Lung (tissue), 12 donors: ENCODE results near the gene GPR142. TPM values are rescaled to one million over a fixed set of nuclear protein-coding genes. Genes with fewer than 3 reads are reported as not detected.

Experiments used
- ATAC-seq: fragments of 200-7000 bp; cut with Tn5 transposase; one replicate; pipeline ENCODE4 v1.9.1; 2020; ENCODE audit warnings: moderate number of reproducible peaks; ENCODE audit not compliant: insufficient read depth, low FRiP score
- DNase-seq, 3 donors: peaks; one replicate each; pipeline ENCODE4 v3.0.0-alpha.2; 2013 to 2017
- H3K27ac ChIP-seq, 2 donors: one replicate each; pipeline ENCODE4 v1.5.1; 2013; ENCODE audit warnings: mild to moderate bottlenecking in 2 of 2, moderate library complexity in 2 of 2, control low read depth in 1 of 2, inconsistent platforms in 1 of 2, low read depth in 1 of 2, low read length in 1 of 2
- H3K27me3 ChIP-seq, 3 donors: one replicate each; pipeline ENCODE4 v1.5.1; 2013; ENCODE audit warnings: low read length in 2 of 3; ENCODE audit not compliant: control insufficient read depth in 3 of 3, insufficient read depth in 3 of 3
- H3K36me3 ChIP-seq, 4 donors: one replicate each; pipeline ENCODE4 v1.5.1; 2013; ENCODE audit warnings: low read length in 4 of 4, mild to moderate bottlenecking in 1 of 4, moderate library complexity in 1 of 4; ENCODE audit not compliant: control insufficient read depth in 4 of 4, insufficient read depth in 4 of 4
- H3K4me1 ChIP-seq, 5 donors: one replicate each; pipeline ENCODE4 v1.5.1; 2013; ENCODE audit warnings: low read length in 5 of 5, mild to moderate bottlenecking in 2 of 5, moderate library complexity in 1 of 5; ENCODE audit not compliant: control insufficient read depth in 5 of 5, insufficient read depth in 5 of 5
- H3K4me3 ChIP-seq: one replicate; pipeline ENCODE4 v1.5.1; 2013; ENCODE audit warnings: mild to moderate bottlenecking, control low read depth, moderate library complexity
- H3K9ac ChIP-seq, 2 donors: one replicate each; pipeline ENCODE4 v1.5.1; 2013; ENCODE audit warnings: low read length in 2 of 2, control low read depth in 1 of 2; ENCODE audit not compliant: insufficient read depth in 1 of 2
- H3K9me3 ChIP-seq, 4 donors: one replicate each; pipeline ENCODE4 v1.5.1; 2013; ENCODE audit warnings: low read length in 3 of 4, mild to moderate bottlenecking in 1 of 4, moderate library complexity in 1 of 4; ENCODE audit not compliant: control insufficient read depth in 4 of 4, insufficient read depth in 3 of 4
- WGBS, 2 donors: extraction: QIAGEN DNeasy Blood & Tissue Kit; methylation state at CpG; one replicate each; pipeline ENCODE4 v1.1.7; 2013; 5-methylcytosine and 5-hydroxymethylcytosine counted together
- polyA plus RNA-seq, 2 donors: library from polyadenylated mRNA; stranded (reverse); fragments of 200-250 nt; gene quantifications; one replicate each; pipeline ENCODE4 v1.2.1, GENCODE V29; 2013
- total RNA-seq, 2 donors: library from RNA; depleted of rRNA in 1 of 2; stranded (reverse); fragments of >200 nt in 1 of 2; gene quantifications; one replicate each; pipeline ENCODE4 v1.2.1, GENCODE V29; 2014 to 2021
- TF ChIP-seq, protein P1 (sequence below): IDR thresholded peaks from 2 replicates; pipeline ENCODE4 v1.5.1; 2012; ENCODE audit warnings: mild to moderate bottlenecking; ENCODE audit errors: control extremely low read depth, extremely low read depth
- donor health status: control.
- donor health status: control.
- donor health status: Bipolar disorder and iron deficiency.
- donor health status: healthy.
- donor health status: DM: yes; HTN: yes; CAD: no.

Gene GPR142
- total and polyA plus RNA-seq, 4 donors, result 0.03 TPM; not detected in 3

DNA sequence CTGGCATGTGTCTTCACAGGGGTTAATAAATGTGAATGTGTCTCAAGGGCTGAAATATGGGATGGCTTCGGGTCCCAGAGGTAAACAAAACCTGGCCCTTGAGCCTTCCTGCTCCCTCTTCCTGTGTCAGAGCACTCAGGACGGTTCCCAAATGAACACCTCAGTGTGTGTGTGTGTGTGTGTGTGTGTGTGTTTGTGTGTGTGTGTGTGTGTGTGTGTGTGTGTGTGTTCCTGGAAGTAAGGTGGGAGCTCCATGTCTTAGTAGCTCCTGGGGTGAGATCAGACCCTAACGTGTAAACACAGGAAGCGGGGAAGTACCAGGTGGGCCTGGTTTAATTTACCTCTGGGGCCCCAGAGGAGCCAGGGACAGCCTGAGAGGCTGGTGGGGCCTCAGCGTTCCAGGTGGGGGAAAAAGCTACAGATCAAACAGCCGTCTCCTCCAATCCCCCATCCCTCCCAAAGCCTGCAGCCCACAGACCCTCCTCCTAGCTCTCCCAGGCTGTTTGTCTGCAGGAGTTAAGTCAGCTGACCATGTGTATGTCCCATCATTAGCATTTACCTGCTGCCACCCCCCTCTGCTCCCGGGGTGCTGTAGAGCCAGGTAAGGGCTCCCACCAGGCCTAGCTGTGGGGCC lies 35.2 kb upstream of the GPR142 start:
- H3K4me1 ChIP-seq, result peaks cover 0 to 5% (median 0%) of the 10 kb centered on the region in 5 donors
- H3K9ac ChIP-seq, result no peak overlapping the region
- H3K27me3 ChIP-seq, result peaks cover 0 to 2% (median 0%) of the 10 kb centered on the region in 3 donors
- H3K9me3 ChIP-seq, result peaks cover 0 to 2% (median 0%) of the 10 kb centered on the region in 4 donors
- H3K36me3 ChIP-seq, result no peaks in the 10 kb centered on the region
- no peak for DNase-seq
- WGBS, 2 donors, result 60 to 68% methylated on average over 7 of the region's 7 CpGs
- H3K27ac ChIP-seq, result no peak overlapping the region
- no peak for ATAC-seq
- TF ChIP-seq, protein P1, sequence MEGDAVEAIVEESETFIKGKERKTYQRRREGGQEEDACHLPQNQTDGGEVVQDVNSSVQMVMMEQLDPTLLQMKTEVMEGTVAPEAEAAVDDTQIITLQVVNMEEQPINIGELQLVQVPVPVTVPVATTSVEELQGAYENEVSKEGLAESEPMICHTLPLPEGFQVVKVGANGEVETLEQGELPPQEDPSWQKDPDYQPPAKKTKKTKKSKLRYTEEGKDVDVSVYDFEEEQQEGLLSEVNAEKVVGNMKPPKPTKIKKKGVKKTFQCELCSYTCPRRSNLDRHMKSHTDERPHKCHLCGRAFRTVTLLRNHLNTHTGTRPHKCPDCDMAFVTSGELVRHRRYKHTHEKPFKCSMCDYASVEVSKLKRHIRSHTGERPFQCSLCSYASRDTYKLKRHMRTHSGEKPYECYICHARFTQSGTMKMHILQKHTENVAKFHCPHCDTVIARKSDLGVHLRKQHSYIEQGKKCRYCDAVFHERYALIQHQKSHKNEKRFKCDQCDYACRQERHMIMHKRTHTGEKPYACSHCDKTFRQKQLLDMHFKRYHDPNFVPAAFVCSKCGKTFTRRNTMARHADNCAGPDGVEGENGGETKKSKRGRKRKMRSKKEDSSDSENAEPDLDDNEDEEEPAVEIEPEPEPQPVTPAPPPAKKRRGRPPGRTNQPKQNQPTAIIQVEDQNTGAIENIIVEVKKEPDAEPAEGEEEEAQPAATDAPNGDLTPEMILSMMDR, result no peak
- no peak overlapping the region for H3K4me3 ChIP-seq

DNA sequence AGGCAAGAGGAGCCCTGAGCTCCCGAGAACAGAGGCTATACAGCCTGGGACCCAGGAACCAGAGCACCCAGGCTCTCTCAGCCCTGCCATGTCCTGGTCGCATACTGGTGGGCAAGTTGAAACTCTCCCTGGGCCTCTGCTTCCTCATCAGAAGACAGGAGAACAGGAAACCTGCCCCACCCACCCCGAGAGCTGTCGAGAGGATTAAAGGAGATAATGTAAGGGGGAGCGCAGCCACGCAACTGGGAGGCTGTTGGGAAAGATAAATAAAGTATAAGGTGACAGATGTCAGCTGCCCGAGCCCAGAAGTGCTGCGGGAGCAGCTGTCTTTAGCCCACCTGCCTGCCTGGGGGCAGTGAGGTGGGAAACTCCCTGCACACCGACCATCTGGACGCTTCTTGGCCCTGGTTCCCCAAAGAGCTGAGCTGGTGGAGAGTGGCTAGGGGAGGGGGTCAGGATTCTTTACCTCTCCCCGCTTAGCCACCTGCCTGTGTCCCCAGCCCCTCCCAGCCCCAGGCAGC lies 34.5 kb upstream of the GPR142 start:
- Histone ChIP-seq H3K4me1 (peaks cover 0 to 5% (median 0%) of the 10 kb centered on the region in 5 donors), H3K27me3 (no peaks in the 10 kb centered on the region), H3K9me3 (peaks cover 0 to 2% (median 0%) of the 10 kb centered on the region in 4 donors), H3K27ac (no peak overlapping the region), H3K4me3 (no peak overlapping the region), H3K36me3 (no peaks in the 10 kb centered on the region), H3K9ac (no peak overlapping the region)
- 27 to 29% methylated on average over 11 of the region's 11 CpGs for WGBS, 2 donors
- ATAC-seq (no peak), DNase-seq (no peak)
- TF ChIP-seq, protein P1, result no peak

DNA sequence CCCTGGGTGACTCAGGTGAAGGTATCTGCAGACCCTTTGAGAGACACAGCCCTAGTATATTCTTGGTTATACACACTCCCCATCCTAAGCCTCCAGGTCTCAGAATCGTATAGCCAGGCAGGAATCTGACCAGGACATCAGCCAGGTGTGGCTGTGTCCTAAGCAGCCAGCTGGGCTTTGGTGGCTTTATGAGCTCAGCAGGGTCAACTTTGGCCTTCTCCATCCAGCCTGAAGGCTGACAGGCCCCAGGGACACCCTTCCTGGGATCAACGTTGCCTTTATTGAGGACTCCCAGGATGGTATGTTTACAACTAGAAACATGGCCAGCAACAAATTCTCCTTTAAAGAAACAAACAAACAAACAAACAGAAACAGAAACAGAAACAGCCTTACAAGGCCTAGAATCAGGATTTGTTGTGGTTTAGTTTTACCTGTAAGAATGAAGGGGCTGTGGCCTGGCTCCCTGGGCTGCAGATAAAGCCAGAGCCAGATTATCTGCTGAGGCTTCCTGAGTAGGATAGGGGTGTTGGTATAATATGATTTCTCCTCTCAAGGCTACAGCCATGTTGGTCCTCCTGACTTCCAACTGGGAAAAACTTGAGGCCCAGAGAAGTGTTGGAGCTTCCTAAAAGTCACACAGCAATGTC lies 32.8 kb upstream of the GPR142 start:
- Histone ChIP-seq H3K36me3 (no peaks in the 10 kb centered on the region), H3K4me1 (peaks cover 0 to 5% (median 0%) of the 10 kb centered on the region in 5 donors), H3K9ac (no peak overlapping the region), H3K9me3 (peaks cover 0 to 2% (median 0%) of the 10 kb centered on the region in 4 donors), H3K27me3 (no peaks in the 10 kb centered on the region), H3K4me3 (no peak overlapping the region), H3K27ac (no peak overlapping the region)
- ATAC-seq, result no peak
- no peak for DNase-seq
- TF ChIP-seq, protein P1, result no peak
- 80 to 90% methylated on average over 2 of the region's 2 CpGs for WGBS, 2 donors
